H1 (cell line): ENCODE data around the gene LRP11. TPM values are rescaled to one million over a fixed set of nuclear protein-coding genes. Genes with fewer than 3 reads are reported as not detected.

Experiments
- CTCF ChIA-PET: fragments of 300-600 bp; sonication (Branson Sonifier 250); formaldehyde crosslinking; loops from one replicate; lab custom pipeline; 2021; ENCODE audit not compliant: partially characterized antibody; lab: Charles Lee
- POLR2A ChIA-PET: fragments of 300-600 bp; sonication (Branson Sonifier 250); formaldehyde crosslinking; loops from one replicate; lab custom pipeline; 2021; ENCODE audit warnings: inconsistent platforms; ENCODE audit not compliant: partially characterized antibody; lab: Charles Lee
- DNase-seq, 2 experiments: peaks; one replicate each; pipeline versions ENCODE4 v3.0.0 to v3.0.0-alpha.2; 2010 to 2022; ENCODE audit warnings: low spot score in 2 of 2, low read depth in 1 of 2, mixed read lengths in 1 of 2
- FAIRE-seq: peaks from 2 replicates; lab custom pipeline; 2011; peaks lifted over from hg19 to GRCh38; lab: Jason Lieb, UNC
- H2AFZ ChIP-seq: 2 replicates; pipeline ENCODE4 v1.8.1; 2012; ENCODE audit warnings: low read length, inconsistent platforms
- H2AK5ac ChIP-seq: 2 replicates; pipeline ENCODE4 v1.6.1; 2013; ENCODE audit warnings: low read depth, low read length
- H2BK120ac ChIP-seq: replicated peaks from 2 replicates; pipeline ENCODE3; 2013; ENCODE audit warnings: low read depth, low read length, inconsistent platforms
- H2BK12ac ChIP-seq: 2 replicates; pipeline ENCODE4 v1.6.1; 2013; ENCODE audit warnings: low read depth, low read length
- H2BK15ac ChIP-seq: 2 replicates; pipeline ENCODE4 v1.6.1; 2013; ENCODE audit warnings: low read length
- H2BK20ac ChIP-seq: 2 replicates; pipeline ENCODE4 v1.6.1; 2013; ENCODE audit warnings: low read length
- H2BK5ac ChIP-seq: 2 replicates; pipeline ENCODE4 v1.6.1; 2013; ENCODE audit warnings: low read depth, low read length
- H3K14ac ChIP-seq: 2 replicates; pipeline ENCODE4 v1.6.1; 2013; ENCODE audit warnings: inconsistent platforms; ENCODE audit not compliant: insufficient read length
- H3K18ac ChIP-seq: 2 replicates; pipeline ENCODE4 v1.6.1; 2013; ENCODE audit warnings: low read length; ENCODE audit errors: extremely low read depth
- H3K23ac ChIP-seq: 2 replicates; pipeline ENCODE4 v1.6.1; 2013; ENCODE audit warnings: inconsistent platforms; ENCODE audit not compliant: insufficient read length
- H3K23me2 ChIP-seq: 2 replicates; pipeline ENCODE4 v1.6.1; 2013; ENCODE audit warnings: low read depth, low read length
- H3K27ac ChIP-seq: 2 replicates; pipeline ENCODE4 v1.6.1; 2011; ENCODE audit warnings: low read depth, low read length, inconsistent platforms
- H3K27me3 ChIP-seq, 4 experiments: replicated peaks in 1 of 4; 1 replicate in 1 of 4; 2 replicates in 3 of 4; pipeline versions ENCODE4 v1.6.1 to v1.8.1; 2011 to 2013; ENCODE audit warnings: low read length in 3 of 4, mild to moderate bottlenecking in 3 of 4, inconsistent platforms in 2 of 4, mixed read lengths in 2 of 4, moderate library complexity in 1 of 4; ENCODE audit not compliant: control insufficient read depth in 3 of 4, insufficient read depth in 3 of 4; ENCODE audit errors: extremely low read depth in 1 of 4
- H3K36me3 ChIP-seq, 4 experiments: 2 replicates each; pipeline versions ENCODE4 v1.6.1 to v1.8.1; 2011 to 2013; ENCODE audit warnings: mild to moderate bottlenecking in 4 of 4, low read length in 3 of 4, moderate library complexity in 2 of 4, control low read depth in 1 of 4, inconsistent platforms in 1 of 4; ENCODE audit not compliant: insufficient read depth in 4 of 4, control insufficient read depth in 2 of 4
- H3K4ac ChIP-seq: replicated peaks from 2 replicates; pipeline ENCODE3; 2013; ENCODE audit warnings: low read length, low read depth, mixed read lengths, inconsistent platforms; ENCODE audit not compliant: insufficient read length
- H3K4me1 ChIP-seq, 4 experiments: replicated peaks in 1 of 4; 1 replicate in 1 of 4; 2 replicates in 3 of 4; pipeline versions ENCODE4 v1.6.1 to v1.8.1; 2011 to 2013; ENCODE audit warnings: low read length in 3 of 4, inconsistent platforms in 2 of 4, mixed read lengths in 1 of 4; ENCODE audit not compliant: insufficient read depth in 4 of 4, control insufficient read depth in 3 of 4
- H3K4me2 ChIP-seq, 2 experiments: 2 replicates each; pipeline versions ENCODE4 v1.6.1 to v1.8.1; 2011 to 2013; ENCODE audit warnings: low read depth in 2 of 2, low read length in 2 of 2, control low read depth in 1 of 2, inconsistent platforms in 1 of 2, mild to moderate bottlenecking in 1 of 2; ENCODE audit not compliant: insufficient read depth in 1 of 2
- H3K4me3 ChIP-seq, 4 experiments: fragments of 200-600, 300-600 bp in 1 of 4; sonication (generic), shearing (Covaris generic), sonication (Bioruptor Twin) in 1 of 4; 2 replicates each; pipeline versions ENCODE4 v1.5.1 to v1.8.1; 2011 to 2016; ENCODE audit warnings: low read length in 4 of 4, low read depth in 3 of 4, control low read depth in 2 of 4, inconsistent platforms in 2 of 4, mild to moderate bottlenecking in 2 of 4, mixed read lengths in 1 of 4, moderate library complexity in 1 of 4; ENCODE audit not compliant: insufficient read depth in 2 of 4; ENCODE audit errors: extremely low read depth in 1 of 4
- H3K56ac ChIP-seq: replicated peaks from 2 replicates; pipeline ENCODE3; 2013; ENCODE audit warnings: low read depth, mild to moderate bottlenecking, mixed read lengths, low read length, inconsistent platforms; ENCODE audit not compliant: insufficient read length
- H3K79me1 ChIP-seq: 2 replicates; pipeline ENCODE4 v1.6.1; 2013; ENCODE audit warnings: low read depth, low read length, control low read depth
- H3K79me2 ChIP-seq, 2 experiments: 2 replicates each; pipeline versions ENCODE4 v1.6.1 to v1.8.1; 2012 to 2013; ENCODE audit warnings: low read length in 2 of 2, mild to moderate bottlenecking in 2 of 2, inconsistent platforms in 1 of 2; ENCODE audit not compliant: insufficient read depth in 2 of 2, control insufficient read depth in 1 of 2
- H3K9ac ChIP-seq, 4 experiments: replicated peaks in 1 of 4; 1 replicate in 1 of 4; 2 replicates in 3 of 4; pipeline versions ENCODE4 v1.6.1 to v1.8.1; 2011 to 2013; ENCODE audit warnings: low read depth in 3 of 4, low read length in 3 of 4, control low read depth in 2 of 4, mild to moderate bottlenecking in 2 of 4, moderate library complexity in 2 of 4, inconsistent platforms in 1 of 4; ENCODE audit errors: extremely low read depth in 1 of 4
- H3K9me3 ChIP-seq, 2 experiments: 2 replicates each; pipeline versions ENCODE4 v1.6.1 to v1.8.1; 2012 to 2013; ENCODE audit warnings: mild to moderate bottlenecking in 2 of 2, moderate library complexity in 2 of 2, control low read depth in 1 of 2, inconsistent platforms in 1 of 2, low read depth in 1 of 2, low read length in 1 of 2, mixed read lengths in 1 of 2; ENCODE audit not compliant: insufficient read depth in 2 of 2
- H4K20me1 ChIP-seq, 2 experiments: replicated peaks in 1 of 2; 2 replicates each; pipeline versions ENCODE3 to v1.8.1; 2011 to 2013; ENCODE audit warnings: inconsistent platforms in 2 of 2, low read length in 2 of 2, mild to moderate bottlenecking in 1 of 2; ENCODE audit not compliant: insufficient read depth in 2 of 2, control insufficient read depth in 1 of 2
- H4K5ac ChIP-seq: 2 replicates; pipeline ENCODE4 v1.6.1; 2013; ENCODE audit warnings: low read length, low read depth, mixed read lengths, inconsistent platforms; ENCODE audit not compliant: insufficient read length
- H4K8ac ChIP-seq: 2 replicates; pipeline ENCODE4 v1.8.0; 2013; ENCODE audit warnings: mild to moderate bottlenecking, moderate library complexity, low read length, inconsistent platforms; ENCODE audit not compliant: insufficient read depth; ENCODE audit errors: extremely low read depth
- H4K91ac ChIP-seq: replicated peaks from 2 replicates; pipeline ENCODE3; 2013; ENCODE audit warnings: low read length, mixed read lengths, inconsistent platforms; ENCODE audit not compliant: insufficient read length
- SP2 ChIP-seq: IDR thresholded peaks from 2 replicates; pipeline ENCODE4 v1.6.1; 2012; ENCODE audit warnings: mild to moderate bottlenecking, low read length, inconsistent platforms
- WGBS, 2 experiments: shearing (Covaris generic) in 1 of 2; methylation state at CpG; one replicate each; pipeline versions ENCODE4 v1.1.6 to v1.1.7; 2013 to 2015; ENCODE audit warnings: low lambda C conversion rate in 2 of 2, mixed read lengths in 2 of 2, inconsistent platforms in 1 of 2, low coverage in 1 of 2, missing lambda C conversion rate in 1 of 2; ENCODE audit not compliant: insufficient replicate concordance in 2 of 2, insufficient coverage in 1 of 2, insufficient read length in 1 of 2; ENCODE audit errors: extremely low coverage in 1 of 2, missing lambda C conversion rate in 1 of 2; 5-methylcytosine and 5-hydroxymethylcytosine counted together
- polyA plus RNA-seq, 7 experiments: library from polyadenylated mRNA; depleted of rRNA in 3 of 7; stranded (reverse) in 5 of 7; unstranded in 2 of 7; fragments of >200 nt in 5 of 7; fragments of 200-250 nt in 2 of 7; gene quantifications; 1 replicate in 5 of 7; 2 replicates in 1 of 7; 4 replicates in 1 of 7; pipeline versions ENCODE4 v1.2.1 to v1.2.3, GENCODE V29; 2011 to 2013; ENCODE audit warnings: missing spikeins in 2 of 7, mixed read lengths in 2 of 7
- total RNA-seq: library from RNA; stranded (reverse); fragmentation: NEBNext Ultra II Directional; extraction: Animal tissue kit (Norgen Biotek cat#: 25700); gene quantifications from 2 replicates; pipeline ENCODE4 v1.2.1, GENCODE V29; 2021

Gene LRP11
- total and polyA plus RNA-seq, 2 of the 8 experiments (the other 6 are each of a cell fraction or from before 2014, with no cell fraction given): 11.0 to 20.0 TPM

DNA sequence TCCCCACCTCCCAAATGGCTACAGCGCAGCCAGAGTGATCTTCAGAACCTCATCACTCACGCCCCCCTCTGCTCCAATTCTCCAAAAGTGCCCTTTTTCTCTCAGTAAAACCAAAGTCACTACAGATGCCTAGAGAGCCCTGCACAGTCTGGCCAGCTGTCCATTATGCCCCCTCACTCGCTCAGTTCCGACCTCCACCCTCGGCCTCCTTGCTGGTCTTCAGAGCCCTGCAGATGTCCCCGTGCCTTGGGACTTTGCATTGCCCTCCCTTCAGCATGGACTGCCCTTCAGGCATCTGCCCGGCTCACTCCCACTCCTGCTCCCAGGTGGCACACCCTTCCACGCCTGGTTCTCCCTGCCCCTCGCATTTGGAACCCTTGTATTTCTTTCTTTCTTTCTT lies 34.8 kb upstream of the LRP11 start:
- Histone ChIP-seq H2BK120ac (no peak overlapping the region), H3K18ac (no peak overlapping the region), H4K8ac (no peak overlapping the region), H3K79me2 (no peaks in the 10 kb centered on the region), H2BK12ac (no peak overlapping the region), H2AK5ac (no peak overlapping the region), H3K27ac (no peak overlapping the region), H3K23me2 (no peaks in the 10 kb centered on the region), H3K14ac (no peak overlapping the region), H4K91ac (no peak overlapping the region), H2BK15ac (no peak overlapping the region), H2BK5ac (no peak overlapping the region), H3K4me2 (no peak overlapping the region), H3K9me3 (no peaks in the 10 kb centered on the region), H4K20me1 (no peaks in the 10 kb centered on the region), H2AFZ (no peak overlapping the region), H3K36me3 (no peaks in the 10 kb centered on the region), H2BK20ac (no peak overlapping the region), H3K4me3 (no peak overlapping the region), H3K4me1 (peaks cover 0 to 4% (median 0%) of the 10 kb centered on the region in 4 experiments; a peak in 2 of 7 replicates), H3K23ac (no peak overlapping the region), H3K4ac (no peak overlapping the region), H3K9ac (no peak overlapping the region), H3K56ac (no peak overlapping the region), H4K5ac (no peak overlapping the region), H3K27me3 (no peaks in the 10 kb centered on the region)
- WGBS, 2 experiments: 81% methylated on average over 9 of the region's 9 CpGs; no CpG with 5 or more reads in 1 of the 2 experiments
- no peak for DNase-seq
- FAIRE-seq: no peak
- ChIA-PET CTCF (interaction anchor here (0.7 to 3.1 kb wide), 8 partner anchors 13 to 69 kb away, joined by 3 to 13 read pairs (median 3); no protein-coding TSS in a partner anchor), POLR2A (no interaction called here)
- no peak for TF ChIP-seq SP2
- TF ChIP-seq, all 59 proteins: peak for 0
- H3K79me1 ChIP-seq: no peaks in the 10 kb centered on the region
